22Rv1 (cell line): Measurements from ENCODE around the gene ARMC12.

Experiments used
- H3K27ac ChIP-seq: fragments of 450-650 bp; 2 replicates; pipeline ENCODE4 v1.5.1; 2017
- CTCF ChIP-seq: fragments of 450-650 bp; IDR thresholded peaks from 2 replicates; pipeline ENCODE4 v1.5.1; 2017; ENCODE audit warnings: mild to moderate bottlenecking
- ZFX ChIP-seq: fragments of 450-650 bp; IDR thresholded peaks from 2 replicates; pipeline ENCODE4 v1.6.1; 2017; ENCODE audit warnings: antibody characterized with exemption, borderline replicate concordance

ARMC12 gene

GRCh38 chr6:35781290-35781689, 44.5 kb downstream of the ARMC12 start:
- no peak overlapping the region for H3K27ac ChIP-seq
- TF ChIP-seq ZFX (no peak), CTCF (no peak)

DNA sequence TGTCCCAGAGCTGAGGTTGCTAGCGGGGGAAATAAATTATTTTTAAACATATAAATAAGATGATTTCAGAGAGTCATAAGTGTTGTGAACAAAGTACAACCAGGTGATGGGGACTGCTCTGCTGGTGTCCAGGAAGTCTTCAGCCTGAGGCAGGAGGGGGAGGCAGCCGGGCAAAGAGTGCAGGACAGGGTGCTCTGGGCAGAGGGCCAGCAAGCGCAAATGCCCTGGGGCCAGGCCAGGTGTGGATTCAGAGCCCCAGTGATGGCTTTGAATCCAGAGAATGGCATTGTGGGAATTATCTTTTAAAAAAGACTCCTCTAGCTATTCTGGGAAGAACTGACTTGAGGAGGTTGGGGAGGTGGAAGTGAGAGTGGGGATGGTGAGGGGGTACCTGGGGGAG, 45.6 kb downstream of the ARMC12 start:
- no peak for TF ChIP-seq CTCF
- no peak for TF ChIP-seq ZFX
- H3K27ac ChIP-seq = no peak overlapping the region

GRCh38 chr6:35784200-35784599, 47.4 kb downstream of the ARMC12 start:
- H3K27ac ChIP-seq = no peak overlapping the region
- TF ChIP-seq CTCF (no peak), ZFX (no peak)

- no peak overlapping the region for H3K27ac ChIP-seq
- TF ChIP-seq ZFX (no peak), CTCF (no peak)
Observed at GRCh38 chr6:35786272-35786671, 49.4 kb downstream of the ARMC12 start.

GRCh38 chr6:35786810-35787209, 50.0 kb downstream of the ARMC12 start:
- no peak overlapping the region for H3K27ac ChIP-seq
- no peak for TF ChIP-seq ZFX

GRCh38 chr6:35787266-35788218, 50.7 kb downstream of the ARMC12 start:
- H3K27ac ChIP-seq = no peak overlapping the region
- TF ChIP-seq CTCF = no peak

- TF ChIP-seq ZFX (no peak), CTCF (no peak)
Observed at GRCh38 chr6:35788423-35788982, 51.7 kb downstream of the ARMC12 start.

More at GRCh38 chr6:35788423-35788982, 51.7 kb downstream of the ARMC12 start:
- no peak overlapping the region for H3K27ac ChIP-seq
